Astrocyte of the hippocampus (primary cell): ENCODE results near the gene MLLT10.
A peak's percentile ranks its signal among the peaks of the same experiment; 100 is the strongest.

ENCODE experiments used
- DNase-seq: peaks from one replicate; pipeline ENCODE4 v3.0.0; 2011; ENCODE audit warnings: low read depth, low spot score

The MLLT10 gene

DNA sequence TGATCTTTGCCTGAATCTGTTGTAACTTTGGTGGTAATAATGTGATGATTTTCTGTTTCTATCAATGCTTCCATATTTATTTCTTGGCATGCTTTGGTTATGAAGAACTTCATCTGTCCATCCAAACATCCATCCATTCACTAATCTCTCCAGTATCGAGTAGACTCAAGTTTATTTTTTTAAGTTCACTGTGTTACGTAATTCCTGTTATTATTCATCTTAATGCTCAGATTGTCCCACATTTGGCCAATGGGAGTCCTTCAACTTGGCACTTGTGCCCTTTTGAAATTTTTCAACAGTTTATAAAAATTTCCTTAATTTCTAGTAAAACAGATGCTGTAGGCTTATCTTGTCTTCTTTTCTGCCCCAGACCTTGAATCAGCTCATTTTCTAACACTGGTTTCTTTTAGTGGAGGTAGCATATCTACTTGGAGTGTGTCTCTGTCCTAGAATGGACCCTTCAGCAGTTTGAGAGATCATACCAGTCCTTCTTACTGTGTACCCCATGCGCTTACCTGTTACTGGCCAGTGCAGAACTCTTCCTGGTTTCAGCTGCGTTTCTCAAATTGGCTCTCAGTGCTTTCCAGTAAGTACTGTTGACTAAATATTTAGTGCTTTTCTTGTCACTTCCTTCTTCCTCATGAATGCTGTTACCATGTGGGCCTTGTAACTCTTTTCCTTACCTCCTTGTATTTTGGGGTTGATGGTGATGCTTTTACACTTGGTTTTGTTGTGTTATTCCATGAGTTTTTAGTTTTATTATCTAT lies 100.8 kb downstream of the MLLT10 start:
- DNase-seq, result no peak

GRCh38 chr10:21637795-21638194 lies 103.8 kb downstream of the MLLT10 start:
- DNase-seq, result no peak

GRCh38 chr10:21638681-21639080 lies 104.6 kb downstream of the MLLT10 start:
- DNase-seq, result peak; percentile 13

GRCh38 chr10:21648040-21648439 lies 114.0 kb downstream of the MLLT10 start:
- DNase-seq, result no peak

DNA sequence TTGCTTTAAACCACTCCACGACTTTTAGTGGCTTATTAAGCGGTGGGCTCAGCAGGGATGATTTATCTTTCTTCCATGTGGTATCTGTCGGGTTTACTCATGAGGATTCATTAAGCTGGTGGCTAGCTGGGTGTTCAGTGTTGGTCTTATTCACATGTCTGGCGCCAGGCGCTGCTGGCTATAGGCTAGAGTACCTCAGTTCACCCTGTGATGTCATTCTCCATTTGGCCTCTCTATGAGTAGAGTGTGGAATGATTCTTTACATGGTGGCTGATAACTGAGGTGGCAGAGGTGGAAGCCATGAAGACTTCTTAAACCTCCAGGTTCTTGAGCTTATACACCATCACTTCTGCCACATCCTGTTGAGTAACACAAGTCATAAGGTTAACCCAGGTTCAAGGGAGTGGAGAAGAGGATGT lies 115.4 kb downstream of the MLLT10 start:
- no peak for DNase-seq

- no peak for DNase-seq
Observed at GRCh38 chr10:21650353-21650752, 116.3 kb downstream of the MLLT10 start.

- DNase-seq, result no peak
Observed at GRCh38 chr10:21655236-21655635, 121.2 kb downstream of the MLLT10 start.

- no peak for DNase-seq
Observed at GRCh38 chr10:21655687-21656086, 121.7 kb downstream of the MLLT10 start.

DNA sequence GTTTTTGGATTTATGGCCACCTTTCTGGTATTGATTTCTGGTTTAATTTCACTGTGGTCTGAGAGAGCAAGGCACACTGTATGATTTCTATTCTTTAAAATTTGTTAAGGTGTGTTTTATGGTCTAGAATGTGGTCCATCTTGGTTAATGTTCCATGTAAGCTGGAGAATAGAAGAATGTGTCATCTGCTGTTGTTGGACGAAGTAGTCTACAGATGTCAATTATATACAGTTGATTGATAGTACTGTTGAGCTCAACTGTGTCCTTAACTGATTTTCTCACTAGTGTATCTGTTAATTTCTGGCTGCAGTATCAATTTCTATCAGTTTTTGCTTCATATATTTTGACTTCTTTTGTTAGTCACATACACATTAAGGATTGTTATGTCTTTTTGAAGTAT lies 127.1 kb downstream of the MLLT10 start:
- DNase-seq, result no peak

- DNase-seq, result no peak
Observed at GRCh38 chr10:21661935-21662334, 127.9 kb downstream of the MLLT10 start.

- DNase-seq, result no peak
Observed at GRCh38 chr10:21662635-21663034, 128.6 kb downstream of the MLLT10 start.

DNA sequence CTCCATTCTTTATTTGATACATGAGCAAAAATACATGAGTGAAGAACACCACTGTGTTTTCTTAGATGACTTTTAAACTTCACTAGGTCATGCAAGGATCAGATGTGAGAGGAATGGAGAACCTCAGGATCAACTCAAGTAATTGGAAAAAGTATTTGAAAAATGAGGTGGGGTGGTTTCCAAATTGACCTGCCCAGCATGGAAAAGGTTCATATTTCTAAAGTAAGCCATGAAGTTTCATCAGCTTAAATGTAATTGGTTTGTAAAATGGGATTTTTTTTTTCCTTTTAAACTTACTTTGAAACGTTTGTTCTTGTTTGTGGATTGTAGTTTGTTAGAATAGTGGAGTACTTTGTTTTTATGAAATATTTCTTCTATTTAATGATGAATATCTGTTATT lies 134.8 kb downstream of the MLLT10 start:
- no peak for DNase-seq

GRCh38 chr10:21670391-21670790 lies 136.4 kb downstream of the MLLT10 start:
- DNase-seq, result no peak

DNA sequence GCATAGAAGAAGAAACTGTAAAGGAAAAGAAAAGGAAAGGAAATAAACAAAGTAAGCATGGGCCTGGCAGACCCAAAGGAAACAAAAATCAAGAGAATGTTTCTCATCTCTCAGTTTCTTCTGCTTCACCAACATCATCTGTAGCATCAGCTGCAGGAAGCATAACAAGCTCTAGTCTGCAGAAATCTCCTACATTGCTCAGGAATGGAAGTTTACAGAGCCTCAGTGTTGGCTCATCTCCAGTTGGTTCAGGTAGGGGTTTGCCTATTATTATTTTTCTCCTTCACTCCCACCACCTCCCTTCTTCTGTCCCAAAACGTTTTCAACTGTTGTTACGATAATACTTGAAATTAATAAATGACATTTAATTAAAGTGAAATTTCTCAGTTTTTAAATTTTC lies 139.6 kb downstream of the MLLT10 start:
- no peak for DNase-seq

DNA sequence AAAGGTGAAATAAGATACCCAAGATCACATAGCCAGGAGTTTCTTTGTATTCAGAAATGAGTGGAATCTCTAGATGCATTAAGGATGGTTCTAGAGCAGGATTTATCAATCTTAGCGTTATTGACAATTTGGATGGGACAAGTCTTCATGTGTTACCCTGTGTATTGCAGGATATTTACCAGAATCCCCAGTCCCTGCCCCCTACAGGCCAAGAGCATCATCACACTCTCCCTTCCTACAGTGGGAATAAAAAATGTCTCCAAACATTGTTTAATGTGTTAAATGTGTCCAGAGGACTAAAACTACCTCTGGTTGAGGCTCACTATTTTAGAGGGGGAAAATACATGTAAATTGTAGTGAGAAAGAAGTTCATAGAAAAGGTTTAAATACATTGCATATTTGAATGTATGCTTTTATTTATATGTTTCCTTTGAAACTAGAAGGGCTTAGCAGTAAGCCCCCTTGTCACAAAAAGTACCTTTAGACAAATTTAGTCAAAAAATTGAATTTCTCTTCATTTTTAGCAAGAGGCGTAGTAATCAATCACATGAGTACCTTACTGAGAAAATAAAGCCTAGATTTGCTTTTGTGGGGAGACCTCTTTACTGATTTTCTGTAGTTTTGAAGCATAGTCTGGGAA lies 141.2 kb downstream of the MLLT10 start:
- peak; percentile 30 for DNase-seq

- no peak for DNase-seq
Observed at GRCh38 chr10:21677551-21677950, 143.5 kb downstream of the MLLT10 start.

DNA sequence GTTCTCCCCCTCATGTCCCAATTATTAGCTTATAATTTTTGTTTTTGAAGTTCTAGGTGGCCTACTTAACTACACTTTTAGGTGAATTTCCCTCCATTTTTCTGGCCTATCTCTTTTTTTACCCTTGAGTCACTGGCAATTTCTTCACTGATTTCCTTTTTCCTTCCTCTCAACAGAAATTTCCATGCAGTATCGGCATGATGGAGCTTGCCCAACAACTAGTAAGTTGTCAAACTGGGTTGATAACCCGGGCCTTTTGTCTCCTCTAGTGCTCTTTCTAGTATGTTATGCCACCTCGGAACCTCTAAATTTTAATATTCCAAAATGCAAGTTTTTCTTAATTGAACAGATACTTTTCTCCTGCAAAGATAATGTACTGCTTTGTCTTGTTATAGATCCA lies 147.1 kb downstream of the MLLT10 start:
- no peak for DNase-seq

DNA sequence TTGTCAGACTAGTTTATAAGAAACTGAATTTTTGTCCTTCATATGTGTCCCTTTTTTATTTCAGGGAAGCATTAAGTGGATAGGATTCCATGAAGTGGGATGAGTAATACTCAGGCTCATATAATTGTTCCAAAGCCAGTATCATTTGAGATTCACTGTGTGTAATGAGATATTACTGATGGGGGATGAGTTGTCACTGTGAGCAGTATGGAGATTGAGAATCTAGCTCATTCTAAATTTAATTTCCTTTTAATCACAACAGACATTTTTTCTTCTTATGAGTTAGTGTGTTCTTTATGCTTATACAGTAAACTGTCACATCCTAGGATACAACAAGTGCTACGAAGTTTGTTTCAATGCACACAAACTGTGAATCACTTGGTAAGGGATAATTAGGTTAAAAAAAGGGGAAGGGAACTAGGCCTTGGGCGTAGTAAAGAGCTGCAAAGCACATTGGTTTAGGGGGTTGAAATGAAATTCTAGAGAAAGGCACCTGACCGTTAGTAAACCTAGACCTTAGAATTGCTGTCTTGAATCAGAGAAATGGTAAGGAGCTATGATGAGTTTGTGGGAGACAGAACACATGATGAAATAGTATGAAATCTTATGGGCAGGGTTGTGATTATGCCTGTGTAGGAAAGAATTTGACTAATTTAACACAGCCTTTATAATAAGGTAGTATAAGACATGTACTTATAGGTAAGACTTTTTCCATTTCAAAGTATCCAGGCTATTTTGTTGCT lies 153.4 kb downstream of the MLLT10 start:
- no peak for DNase-seq

- no peak for DNase-seq
Observed at GRCh38 chr10:21688009-21688332, 153.9 kb downstream of the MLLT10 start.

DNA sequence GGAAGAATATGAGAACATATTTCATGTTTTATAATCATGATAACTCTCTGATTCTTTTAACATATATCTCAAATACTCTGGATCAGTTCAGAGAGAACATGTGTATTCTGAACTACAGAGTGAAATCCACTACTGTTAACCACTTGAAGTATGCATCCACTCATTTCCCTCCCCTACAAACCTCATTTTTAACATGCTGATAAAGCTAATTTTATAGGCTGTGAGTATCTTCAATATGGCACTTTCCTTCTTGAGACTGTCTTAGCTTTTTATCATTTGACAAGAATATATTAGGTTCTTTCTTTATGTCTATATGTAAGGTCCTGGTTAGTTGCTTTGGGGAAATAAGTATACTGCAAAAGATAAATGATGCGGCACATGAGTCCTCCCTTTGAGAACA lies 154.8 kb downstream of the MLLT10 start:
- no peak for DNase-seq

DNA sequence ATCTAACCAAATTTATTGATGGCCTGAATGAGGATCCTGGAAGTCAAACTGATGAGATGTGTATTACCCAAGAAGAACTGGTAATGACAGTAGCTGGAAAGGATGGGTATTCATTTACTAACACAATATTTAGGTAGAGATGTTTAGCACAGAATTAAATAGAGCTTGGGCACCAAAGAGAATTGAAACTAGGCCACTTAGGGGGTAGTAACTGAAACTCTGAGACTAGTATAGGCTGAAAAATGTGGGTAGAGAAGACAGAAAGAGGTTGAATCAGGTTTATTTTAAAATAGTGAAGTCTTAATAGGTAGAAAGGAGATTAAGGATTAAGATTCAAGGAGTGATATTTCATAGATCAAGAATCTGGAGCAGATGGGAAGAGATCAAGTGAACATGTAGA lies 155.8 kb downstream of the MLLT10 start:
- DNase-seq, result no peak

DNA sequence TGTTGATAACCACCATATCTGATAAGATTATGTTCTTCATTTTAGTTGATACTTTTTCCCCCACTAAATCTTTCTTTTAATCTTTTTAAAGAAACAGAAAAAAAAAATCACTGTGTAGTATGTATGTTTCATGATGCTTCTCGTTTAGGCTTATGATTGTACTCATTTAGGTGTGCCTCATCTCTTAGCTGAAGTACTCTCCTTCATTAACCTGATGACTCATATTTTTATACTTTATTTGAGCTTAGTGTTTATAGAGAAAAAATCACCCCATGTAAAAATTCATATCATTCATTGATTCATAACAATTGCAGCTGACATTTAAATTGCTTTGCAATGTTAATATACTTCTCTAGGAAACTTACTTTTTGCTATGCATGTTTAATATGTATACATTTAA lies 158.9 kb downstream of the MLLT10 start:
- DNase-seq, result no peak

DNA sequence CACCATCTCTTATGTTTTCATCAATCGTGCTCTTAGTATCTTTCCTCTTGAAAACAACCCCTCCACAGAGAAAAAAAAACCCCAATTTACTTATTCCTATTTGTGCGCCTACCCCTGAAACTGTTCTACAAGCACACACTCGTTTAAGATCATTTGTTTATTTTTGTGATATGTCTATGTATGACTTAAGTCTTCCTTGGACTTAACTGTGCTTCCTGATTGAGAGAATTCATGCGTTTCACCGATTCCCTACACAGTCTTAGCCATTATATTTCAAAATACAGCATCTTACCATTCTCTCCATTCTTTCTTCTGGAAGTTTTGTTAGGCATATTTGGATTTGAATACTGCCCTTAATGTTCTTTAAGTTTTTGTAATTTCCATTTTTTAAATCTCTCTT lies 159.4 kb downstream of the MLLT10 start:
- no peak for DNase-seq
